HG02885 (cell line): ENCODE measurements around the gene OTOGL.

Experiments used
- ATAC-seq: cut with Tn5 transposase; IDR thresholded peaks from one replicate; pipeline ENCODE4 v1.9.1; 2021; ENCODE audit warnings: mild to moderate bottlenecking; ENCODE audit not compliant: unreplicated experiment, poor library complexity

The OTOGL gene, protein sequence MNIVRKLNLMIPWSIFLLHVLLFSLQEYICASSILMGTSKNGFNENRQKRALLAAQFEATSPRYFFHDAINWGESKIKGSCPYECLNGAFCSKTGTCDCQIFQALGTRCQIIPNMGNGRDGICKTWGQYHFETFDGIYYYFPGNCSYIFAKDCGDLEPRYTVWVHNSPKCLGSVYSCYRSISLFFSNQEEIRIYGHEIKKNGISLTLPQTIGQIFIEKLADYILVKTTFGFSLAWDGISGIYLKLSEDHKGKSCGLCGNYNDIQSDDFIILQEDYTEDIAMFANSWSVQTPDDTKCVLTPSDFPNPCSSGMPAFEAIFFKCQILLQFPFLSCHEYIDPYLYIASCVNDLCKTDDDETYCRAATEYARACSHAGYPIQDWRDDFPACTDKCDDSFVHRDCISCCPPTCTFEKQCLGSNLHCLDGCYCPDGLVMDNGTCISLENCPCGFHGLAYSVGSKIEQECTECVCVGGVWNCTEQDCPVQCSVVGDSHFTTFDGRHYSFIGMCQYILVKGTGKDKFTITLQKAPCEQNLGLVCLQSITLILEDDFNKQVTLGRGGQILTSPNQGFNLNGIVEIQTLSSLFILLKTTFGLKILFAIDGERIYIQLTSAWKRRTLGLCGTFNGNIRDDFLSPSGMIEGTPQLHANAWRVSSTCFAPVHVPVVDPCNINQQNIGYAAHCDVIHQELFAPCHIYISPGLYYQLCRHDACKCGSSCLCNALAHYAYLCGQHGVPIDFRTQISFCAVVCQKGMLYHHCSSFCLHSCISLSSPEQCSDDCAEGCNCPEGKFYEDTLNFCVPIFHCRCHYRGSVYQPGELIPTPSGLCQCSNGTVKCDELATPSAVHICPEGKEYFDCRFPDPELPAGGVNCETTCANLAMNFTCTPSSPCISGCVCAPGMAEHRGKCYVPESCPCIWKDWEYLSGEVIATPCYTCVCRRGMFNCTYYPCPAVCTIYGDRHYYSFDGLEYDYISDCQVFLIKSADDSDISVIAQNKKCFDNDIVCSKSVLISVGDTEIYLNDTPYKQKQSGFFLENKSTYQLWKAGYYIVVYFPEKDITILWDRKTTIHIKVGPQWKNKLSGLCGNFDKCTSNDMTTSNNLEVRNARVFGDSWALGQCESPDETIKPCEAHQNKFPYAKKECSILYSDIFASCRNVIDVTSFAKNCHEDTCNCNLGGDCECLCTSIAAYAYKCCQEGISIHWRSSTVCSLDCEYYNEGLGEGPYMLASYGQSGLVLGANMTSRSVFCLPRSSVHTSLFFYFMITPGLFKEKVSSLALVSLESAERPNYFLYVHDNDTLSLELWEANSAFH (N-terminal part only)

DNA sequence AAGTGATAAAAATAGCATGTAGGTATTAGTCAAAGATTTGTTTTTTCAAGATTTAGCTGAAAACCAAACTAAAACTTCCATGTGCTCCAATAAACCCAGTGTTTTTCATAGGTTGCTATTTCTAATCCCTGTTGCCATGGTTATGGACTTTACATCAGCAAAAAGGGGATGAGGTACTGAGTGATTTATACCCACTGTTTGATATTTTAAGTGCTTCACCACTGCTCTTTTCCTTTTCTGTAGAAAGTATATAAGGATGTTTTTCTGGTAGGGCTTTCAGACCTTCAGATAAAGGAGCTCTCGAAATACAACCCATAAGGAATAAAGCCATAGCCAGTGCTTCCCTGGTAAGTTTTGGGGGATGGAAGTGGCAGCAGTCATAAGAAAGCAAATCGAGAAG lies at the start of gene OTOGL:
TSS of gene OTOGL (plus strand) at position 279 of the 400 bp plus-strand sequence. CDS start 109,895 bp downstream, outside the sequence.
- no peak for ATAC-seq

GRCh38 chr12:80050236-80050635 lies 49.1 kb upstream of the OTOGL start:
- no peak for ATAC-seq

DNA sequence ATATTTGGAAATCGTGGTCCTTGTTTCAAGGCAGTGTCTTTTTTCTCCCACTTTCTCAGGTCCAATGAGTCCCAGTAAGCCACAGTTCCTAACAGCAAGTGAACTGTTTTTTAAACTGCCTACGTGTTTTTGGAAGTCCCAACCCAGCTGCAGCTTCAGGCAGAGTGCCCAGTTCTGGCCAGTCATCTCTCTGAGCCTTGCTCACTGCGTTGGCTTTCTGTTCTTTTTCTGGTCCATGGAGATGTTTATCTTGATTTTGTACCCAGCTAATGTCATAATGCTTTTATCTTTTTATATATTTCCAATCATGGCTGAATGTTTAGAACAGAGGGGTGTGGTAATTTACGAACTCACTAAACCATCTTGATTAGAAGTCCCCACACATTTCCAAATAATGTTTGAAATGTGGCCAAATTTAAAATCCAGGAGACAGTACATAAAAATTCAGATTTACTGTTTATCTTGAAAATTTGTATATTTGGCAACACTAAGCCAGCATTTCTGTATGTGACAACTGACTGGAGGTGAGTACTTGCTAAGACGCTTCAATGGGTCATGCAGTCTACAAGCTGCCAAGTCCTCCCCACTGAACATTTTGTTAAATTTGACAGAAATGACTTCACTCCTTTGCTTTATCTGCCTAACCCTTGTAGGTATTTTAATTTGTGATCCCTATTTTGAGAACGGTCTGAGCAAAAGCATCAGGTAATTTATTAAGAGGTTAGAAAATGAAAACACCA lies 46.1 kb upstream of the OTOGL start:
- ATAC-seq, result no peak

DNA sequence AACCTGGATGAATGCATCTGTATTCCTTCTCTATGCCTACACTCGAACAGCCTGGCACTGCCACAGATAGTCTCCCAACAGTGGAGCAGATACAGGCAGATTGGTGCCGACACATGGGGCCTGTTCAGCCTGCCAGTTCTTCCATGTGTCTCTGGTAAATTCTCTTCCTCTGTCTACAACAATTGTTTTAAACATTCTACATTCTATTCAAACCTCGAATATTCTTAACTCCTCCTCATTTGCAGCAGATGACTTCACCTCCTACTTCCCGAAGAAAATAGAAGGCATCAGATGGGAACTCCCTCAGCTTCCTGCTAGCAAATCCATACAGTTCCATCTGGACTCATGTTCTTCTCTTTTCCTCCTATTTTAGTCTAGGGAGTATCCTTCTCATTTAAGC lies 43.1 kb upstream of the OTOGL start:
- ATAC-seq, result no peak

GRCh38 chr12:80056845-80057244 lies 42.5 kb upstream of the OTOGL start:
- no peak for ATAC-seq

DNA sequence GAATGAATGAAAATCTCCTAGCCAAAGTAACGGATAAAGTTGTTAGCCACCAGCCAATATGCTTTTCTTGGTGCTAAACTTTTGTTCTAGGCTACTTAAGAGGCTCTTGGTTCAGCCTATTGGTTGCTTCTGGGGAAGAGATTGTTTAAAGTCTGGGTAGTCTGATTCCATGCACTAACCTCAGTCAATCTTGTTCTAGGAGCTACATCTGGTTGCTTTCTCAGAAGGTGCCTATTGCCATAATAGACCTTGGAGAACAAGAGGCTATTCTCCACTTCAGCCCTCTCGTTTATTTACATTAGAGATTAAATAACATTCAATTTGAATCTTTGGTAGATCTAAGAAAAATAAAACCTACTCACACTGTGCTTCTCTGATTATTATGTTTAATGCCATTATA lies 40.8 kb upstream of the OTOGL start:
- ATAC-seq, result no peak

- ATAC-seq, result no peak
Measured at GRCh38 chr12:80059102-80059501, 40.2 kb upstream of the OTOGL start.

DNA sequence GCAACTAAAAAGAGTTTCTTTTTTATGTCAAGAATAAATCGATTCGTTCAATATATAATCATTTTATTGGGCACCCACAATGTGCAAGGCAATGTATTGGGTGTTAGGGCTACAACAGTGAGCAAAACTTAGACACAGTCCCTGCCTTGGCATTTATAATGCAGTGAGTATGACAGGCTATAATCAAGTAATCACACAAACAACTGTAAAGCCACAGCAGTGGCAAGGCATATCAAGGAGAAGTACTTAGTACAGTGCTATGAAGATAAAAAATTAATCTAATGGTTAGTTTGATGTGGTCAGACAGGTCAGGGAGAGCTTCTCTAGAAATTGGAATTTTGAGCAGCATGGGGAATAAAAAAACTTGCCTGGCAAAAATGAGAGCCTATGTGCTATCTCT lies 39.5 kb upstream of the OTOGL start:
- no peak for ATAC-seq

GRCh38 chr12:80064269-80064668 lies 35.1 kb upstream of the OTOGL start:
- ATAC-seq, result no peak

- no peak for ATAC-seq
Measured at GRCh38 chr12:80064951-80065350, 34.4 kb upstream of the OTOGL start.

DNA sequence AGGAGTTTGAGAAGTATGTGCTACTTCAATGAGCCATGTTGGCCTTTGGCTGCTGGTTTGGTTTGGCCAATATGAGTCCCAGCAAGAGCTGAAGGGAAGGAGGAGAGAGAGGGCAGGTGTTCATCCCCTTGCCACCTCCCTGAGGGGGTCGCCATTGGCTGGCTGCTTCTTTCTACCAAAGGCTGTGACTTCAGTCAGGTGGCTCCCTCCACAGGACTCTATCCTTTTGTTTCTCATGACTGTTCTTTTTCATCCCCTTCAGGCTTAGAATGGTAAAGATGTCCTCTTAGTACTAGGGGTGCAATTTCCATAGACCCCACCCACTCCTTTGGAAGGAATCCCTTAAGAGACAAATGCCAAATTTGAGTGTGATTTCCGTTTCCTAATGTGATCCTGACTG lies 31.2 kb upstream of the OTOGL start:
- no peak for ATAC-seq

- peak; percentile 77 for ATAC-seq
Measured at GRCh38 chr12:80083892-80084614, 15.3 kb upstream of the OTOGL start.

DNA sequence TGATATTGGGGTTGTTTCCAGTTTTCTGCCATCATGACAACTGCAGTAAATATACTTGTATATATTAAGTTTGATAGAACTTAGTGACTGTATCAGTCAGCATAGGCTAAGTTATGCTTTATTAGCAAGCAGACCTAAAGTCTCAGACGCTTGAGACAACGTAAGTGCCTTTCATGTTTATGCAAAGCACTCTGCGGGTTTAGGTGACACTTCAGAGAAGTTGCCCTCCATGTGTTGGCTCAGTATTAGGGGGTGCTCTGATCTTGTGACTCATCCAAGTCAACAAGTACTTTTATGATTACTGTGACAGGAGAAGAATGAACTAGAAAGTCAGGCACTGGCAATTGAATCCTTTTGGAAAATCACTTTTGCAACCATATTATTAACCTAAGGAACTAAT lies 13.3 kb upstream of the OTOGL start:
- peak; percentile 51 for ATAC-seq

- peak; percentile 51 for ATAC-seq
Measured at GRCh38 chr12:80087486-80088213, 11.7 kb upstream of the OTOGL start.

DNA sequence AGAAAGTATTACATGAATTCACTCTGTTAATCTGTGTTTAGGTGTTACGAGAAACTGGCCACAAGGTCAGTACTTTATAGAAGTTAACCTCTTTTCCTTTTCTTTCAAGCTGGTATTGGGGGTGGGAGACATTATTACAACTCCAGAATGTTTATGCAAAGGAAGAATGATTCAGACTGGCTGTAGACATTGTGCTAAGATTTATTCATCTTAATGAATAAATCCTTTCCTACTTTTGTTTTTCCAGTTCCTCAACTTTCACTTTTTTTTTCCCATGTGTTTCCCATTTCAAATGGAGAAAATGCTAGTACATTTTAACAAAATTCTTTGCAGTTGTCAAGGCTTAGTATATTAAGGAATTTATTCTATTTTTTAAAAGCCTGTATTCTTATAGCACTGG lies 1.3 kb downstream of the OTOGL start:
- no peak for ATAC-seq

DNA sequence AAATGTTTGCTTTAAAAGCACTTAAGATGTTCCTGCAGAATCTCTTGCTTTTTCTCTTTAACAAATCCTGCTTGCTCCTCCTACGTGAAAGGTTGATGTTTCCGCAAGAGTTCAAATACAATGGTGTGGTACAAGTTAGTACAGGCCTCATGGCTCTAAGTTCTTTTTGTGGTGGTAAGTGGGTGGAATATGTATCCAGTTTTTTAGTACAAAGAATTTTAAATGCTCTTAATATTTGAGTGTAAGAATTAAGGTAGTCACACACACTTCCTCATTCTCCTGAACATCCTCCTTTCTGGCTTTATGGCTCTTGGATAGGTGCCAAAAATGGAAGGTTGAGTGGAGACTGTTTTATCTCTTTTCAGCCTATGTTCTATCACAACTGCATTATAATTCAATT lies 1.8 kb downstream of the OTOGL start:
- ATAC-seq, result no peak

GRCh38 chr12:80107221-80107620 lies 7.9 kb downstream of the OTOGL start:
- ATAC-seq, result peak; percentile 50

GRCh38 chr12:80116735-80117134 lies 17.4 kb downstream of the OTOGL start:
- no peak for ATAC-seq
